BJ (cell line): Measurements from ENCODE around the gene ECE1. TPM values are rescaled to one million over a fixed set of nuclear protein-coding genes. Genes with fewer than 3 reads are reported as not detected.

Experiments
- CTCF ChIA-PET: fragments of 350-600 bp; formaldehyde crosslinking; extraction: SDS; loops from one replicate; lab custom pipeline; 2021; ENCODE audit warnings: antibody characterized with exemption, inconsistent platforms; lab: Yijun Ruan, JAX
- POLR2A ChIA-PET: fragments of 300-600 bp; sonication (Branson Sonifier 250); formaldehyde crosslinking; extraction: SDS; loops from one replicate; lab custom pipeline; 2021; ENCODE audit warnings: antibody characterized with exemption; lab: Charles Lee
- DNase-seq: peaks from one replicate; pipeline ENCODE4 v3.0.0-alpha.2; 2011; ENCODE audit warnings: low read depth
- H3K27me3 ChIP-seq: 2 replicates; pipeline ENCODE4 v1.6.0; 2011; ENCODE audit warnings: low read length; ENCODE audit not compliant: control insufficient read depth, insufficient read depth
- H3K36me3 ChIP-seq: 2 replicates; pipeline ENCODE4 v1.5.1; 2011; ENCODE audit warnings: low read length; ENCODE audit not compliant: control insufficient read depth, insufficient read depth
- H3K4me3 ChIP-seq: 2 replicates; pipeline ENCODE4 v1.5.1; 2011; ENCODE audit warnings: low read depth, mild to moderate bottlenecking, control low read depth, low read length
- polyA plus RNA-seq: library from polyadenylated mRNA; depleted of rRNA; stranded (reverse); fragments of >200 nt; gene quantifications from 2 replicates; pipeline ENCODE4 v1.2.3, GENCODE V29; 2011
- TF ChIP-seq, protein P1 (sequence below): IDR thresholded peaks from 2 replicates; pipeline ENCODE4 v1.5.1; 2011; ENCODE audit warnings: low read depth, mild to moderate bottlenecking, control low read depth, inconsistent platforms, low read length, moderate library complexity; ENCODE audit not compliant: insufficient read depth

Gene ECE1
- polyA plus RNA-seq, 1 experiment, result 150 TPM

DNA sequence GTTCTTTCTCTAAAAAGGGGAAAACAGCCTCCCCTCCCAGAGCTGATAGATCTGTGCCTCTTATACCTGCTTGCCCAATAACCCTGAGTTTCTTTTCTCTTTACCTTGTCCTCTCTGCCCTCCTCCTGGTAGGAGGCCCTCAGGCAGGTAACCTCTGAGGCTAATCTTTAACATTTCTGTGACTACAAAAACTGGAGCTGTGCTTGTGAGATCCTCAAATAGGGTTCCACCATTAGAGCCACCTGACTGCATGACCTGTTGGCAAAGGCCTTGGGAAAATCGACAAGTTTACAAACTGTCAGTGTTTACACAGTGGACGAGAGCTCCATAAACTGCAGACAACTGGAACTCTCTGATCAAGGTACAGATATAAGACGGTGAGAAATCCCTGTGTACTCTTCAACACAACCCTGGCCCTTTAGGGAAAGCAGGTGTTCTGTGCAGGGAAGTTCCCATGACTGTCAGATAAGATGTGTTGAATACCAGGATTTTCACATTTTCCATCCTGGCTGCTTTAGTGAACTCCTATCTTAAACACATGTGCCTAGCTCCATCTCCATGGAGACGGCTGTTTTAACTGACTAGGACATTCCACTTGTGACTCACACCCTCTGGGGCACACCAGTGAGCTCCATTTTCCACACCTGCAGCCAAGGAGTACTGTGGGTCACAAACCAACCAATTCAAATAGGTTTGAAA, 38.3 kb downstream of the ECE1 start:
- ChIA-PET CTCF (interaction anchor here (0.6 to 8.5 kb wide), 12 partner anchors 9 to 116 kb away, joined by 3 to 178 read pairs (median 5); no protein-coding TSS in a partner anchor), POLR2A (no interaction called here)
- H3K36me3 ChIP-seq, result peaks cover 30% of the 10 kb centered on the region
- no peaks in the 10 kb centered on the region for H3K27me3 ChIP-seq
- no peak overlapping the region for H3K4me3 ChIP-seq
- peak; percentile 82 for DNase-seq
- TF ChIP-seq, protein P1, sequence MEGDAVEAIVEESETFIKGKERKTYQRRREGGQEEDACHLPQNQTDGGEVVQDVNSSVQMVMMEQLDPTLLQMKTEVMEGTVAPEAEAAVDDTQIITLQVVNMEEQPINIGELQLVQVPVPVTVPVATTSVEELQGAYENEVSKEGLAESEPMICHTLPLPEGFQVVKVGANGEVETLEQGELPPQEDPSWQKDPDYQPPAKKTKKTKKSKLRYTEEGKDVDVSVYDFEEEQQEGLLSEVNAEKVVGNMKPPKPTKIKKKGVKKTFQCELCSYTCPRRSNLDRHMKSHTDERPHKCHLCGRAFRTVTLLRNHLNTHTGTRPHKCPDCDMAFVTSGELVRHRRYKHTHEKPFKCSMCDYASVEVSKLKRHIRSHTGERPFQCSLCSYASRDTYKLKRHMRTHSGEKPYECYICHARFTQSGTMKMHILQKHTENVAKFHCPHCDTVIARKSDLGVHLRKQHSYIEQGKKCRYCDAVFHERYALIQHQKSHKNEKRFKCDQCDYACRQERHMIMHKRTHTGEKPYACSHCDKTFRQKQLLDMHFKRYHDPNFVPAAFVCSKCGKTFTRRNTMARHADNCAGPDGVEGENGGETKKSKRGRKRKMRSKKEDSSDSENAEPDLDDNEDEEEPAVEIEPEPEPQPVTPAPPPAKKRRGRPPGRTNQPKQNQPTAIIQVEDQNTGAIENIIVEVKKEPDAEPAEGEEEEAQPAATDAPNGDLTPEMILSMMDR, result no peak

DNA sequence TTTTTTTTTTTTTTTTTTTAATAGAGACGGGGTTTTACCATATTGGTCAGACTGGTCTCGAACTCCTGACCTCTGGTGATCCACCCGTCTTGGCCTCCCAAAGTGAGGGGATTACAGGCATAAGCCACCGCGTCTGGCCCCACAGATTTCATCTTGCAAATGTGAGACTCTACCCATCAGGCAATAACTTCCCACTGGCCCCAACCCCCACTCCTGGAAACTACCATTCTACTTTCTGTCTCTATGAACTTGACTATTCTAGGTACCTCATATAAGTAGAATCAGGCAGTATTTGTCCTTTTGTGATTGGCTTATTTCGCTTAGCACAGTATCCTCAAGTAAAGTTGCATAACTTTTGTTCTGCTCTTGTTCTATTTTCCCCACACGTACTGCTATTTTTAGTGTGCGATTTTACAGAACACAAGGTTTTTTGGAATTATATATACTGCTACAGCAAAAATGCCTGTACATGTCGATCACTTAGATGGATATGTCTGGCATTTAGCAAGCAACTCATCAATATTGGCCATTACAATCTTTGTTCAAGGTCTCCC, 40.2 kb downstream of the ECE1 start:
- DNase-seq, result no peak
- H3K27me3 ChIP-seq, result no peaks in the 10 kb centered on the region
- no peak overlapping the region for H3K4me3 ChIP-seq
- ChIA-PET CTCF (interaction anchor here (1.2 to 3.0 kb wide), 3 partner anchors 17 to 118 kb away, joined by 3 to 25 read pairs (median 4); no protein-coding TSS in a partner anchor), POLR2A (no interaction called here)
- H3K36me3 ChIP-seq, result peaks cover 29% of the 10 kb centered on the region
- TF ChIP-seq, protein P1, result no peak

DNA sequence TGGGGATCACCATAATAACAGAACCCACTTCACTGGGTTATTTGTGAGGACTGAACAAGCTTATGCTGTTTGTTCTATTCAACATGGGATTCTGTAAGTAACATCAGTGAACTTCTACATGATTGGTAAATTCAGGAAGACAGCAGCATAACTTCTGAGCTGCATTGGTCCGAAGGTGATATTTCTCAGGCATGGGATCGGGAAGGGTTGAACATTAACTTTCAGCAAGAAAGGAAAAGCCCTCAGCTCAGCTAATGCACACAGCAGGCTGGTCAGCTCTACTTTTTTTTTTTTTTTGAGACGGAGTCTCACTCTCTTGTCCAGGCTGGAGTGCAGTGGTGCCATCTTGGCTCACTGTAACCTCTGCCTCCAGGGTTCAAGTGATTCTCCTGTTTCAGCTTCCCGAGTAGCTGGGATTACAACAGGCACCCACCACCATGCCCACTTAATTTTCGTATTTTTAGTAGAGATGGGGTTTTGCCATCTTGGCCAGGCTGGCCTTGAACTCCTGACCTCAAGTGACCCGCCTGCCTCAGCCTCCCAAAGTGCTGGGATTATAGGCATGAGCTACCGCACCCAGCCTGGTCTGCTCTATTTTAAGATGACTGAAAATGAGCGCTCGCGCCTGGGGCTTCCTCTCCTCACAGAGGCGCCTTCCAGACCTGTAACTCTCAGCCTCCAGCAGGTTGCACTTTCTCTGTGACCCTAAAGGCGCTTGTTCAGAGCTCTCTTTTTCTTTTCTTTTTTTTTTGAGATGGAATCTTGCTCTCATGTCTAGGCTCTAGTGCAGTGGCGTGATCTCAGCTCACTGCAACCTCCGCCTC, 42.2 kb downstream of the ECE1 start:
- no peaks in the 10 kb centered on the region for H3K27me3 ChIP-seq
- ChIA-PET POLR2A (no interaction called here), CTCF (interaction anchor here (0.6 to 3.0 kb wide), 8 partner anchors 13 to 120 kb away, joined by 3 to 25 read pairs (median 3); no protein-coding TSS in a partner anchor)
- peaks cover 39% of the 10 kb centered on the region for H3K36me3 ChIP-seq
- no peak overlapping the region for H3K4me3 ChIP-seq
- DNase-seq, result no peak
- TF ChIP-seq, protein P1, result no peak

DNA sequence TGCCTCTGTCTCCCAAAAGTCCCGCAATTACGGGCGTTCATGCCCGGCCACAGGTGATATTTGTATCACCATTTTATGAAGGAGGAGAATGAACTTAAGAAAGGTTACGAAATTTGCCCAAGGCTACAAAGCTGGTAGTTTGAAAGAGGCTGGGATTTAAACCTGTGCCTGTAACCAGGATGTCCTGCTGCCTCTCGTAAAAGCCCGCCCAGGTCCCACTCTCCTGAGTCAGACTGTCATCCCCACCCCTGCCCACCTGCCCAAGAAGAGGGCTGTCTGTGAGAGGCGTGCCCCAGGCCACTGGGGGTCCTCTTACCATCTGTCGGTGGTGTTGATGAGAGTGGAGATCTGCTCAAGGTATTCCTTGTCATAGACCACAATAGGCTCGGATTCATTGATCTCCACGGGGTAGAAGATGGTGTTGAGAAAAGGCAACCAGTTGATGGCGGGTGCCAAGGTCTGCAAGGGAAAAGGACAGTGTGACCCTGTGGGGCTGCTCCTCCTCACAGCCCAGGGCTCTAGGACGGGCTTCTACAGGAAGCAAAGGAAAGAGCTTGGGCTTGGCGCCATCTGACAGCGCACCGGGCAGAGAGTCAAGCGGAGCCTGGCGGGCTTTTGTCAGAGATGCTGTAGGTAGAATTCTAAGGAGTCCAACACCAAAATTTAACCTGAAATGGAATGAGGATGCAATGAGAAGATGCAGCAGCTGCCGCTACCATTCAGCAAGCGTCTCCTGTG, 43.2 kb downstream of the ECE1 start:
- peaks cover 38% of the 10 kb centered on the region for H3K36me3 ChIP-seq
- POLR2A ChIA-PET, result no interaction called here
- CTCF ChIA-PET, result interaction anchor here (0.8 to 3.6 kb wide), 5 partner anchors 8 to 121 kb away, joined by 3 to 25 read pairs (median 8); no protein-coding TSS in a partner anchor

More for the DNA sequence above, 43.2 kb downstream of the ECE1 start:
- Histone ChIP-seq H3K27me3 (no peaks in the 10 kb centered on the region), H3K4me3 (no peak overlapping the region)
- TF ChIP-seq, protein P1, result no peak
- no peak for DNase-seq
